SH-SY5Y (cell line): ENCODE results near the gene ARHGEF4.

ENCODE experiments used
- GATA2 ChIP-seq: IDR thresholded peaks from 2 replicates; pipeline ENCODE4 v1.6.1; 2011; ENCODE audit warnings: mild to moderate bottlenecking, low read depth, low read length
- GATA3 ChIP-seq: IDR thresholded peaks from 2 replicates; pipeline ENCODE4 v1.6.1; 2011; ENCODE audit warnings: low read depth, mild to moderate bottlenecking, low read length, moderate library complexity

DNA sequence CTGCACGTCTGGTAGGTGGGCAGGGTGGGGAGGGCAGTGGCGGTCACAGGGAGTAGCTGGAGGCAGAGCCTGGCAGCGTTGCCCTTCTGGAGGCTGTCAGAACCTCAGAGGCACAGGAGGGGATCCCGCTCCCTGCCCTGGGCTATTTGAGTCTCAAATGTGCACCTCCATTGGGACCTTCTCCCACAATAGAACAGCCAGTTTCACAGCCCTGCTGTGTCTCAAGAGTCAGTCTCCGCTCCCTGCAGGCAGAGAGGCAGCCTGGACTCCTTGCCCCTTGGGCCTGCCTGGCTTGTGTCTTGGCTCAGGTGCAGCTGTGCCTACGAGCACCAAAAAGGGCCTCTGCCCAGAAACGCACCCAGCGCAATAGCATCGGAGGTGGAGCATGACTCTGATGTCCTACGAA, 199.1 kb downstream of the ARHGEF4 start:
- TF ChIP-seq GATA2 (no peak), GATA3 (no peak)
